GM21526 (cell line): ENCODE data around the gene FAM25G.
"Not testable (repeated sequence)": the region's sequence is repeated elsewhere in the genome, so short reads cannot be mapped to it uniquely, and the experiment has no call there.

Experiments used
- ATAC-seq: cut with Tn5 transposase; IDR thresholded peaks from one replicate; pipeline ENCODE4 v1.9.1; 2021; ENCODE audit warnings: moderate library complexity; ENCODE audit not compliant: unreplicated experiment, low FRiP score

Gene FAM25G

GRCh38 chr10:47465216-47465917, 26.1 kb downstream of the FAM25G start:
- ATAC-seq = not testable (repeated sequence)

- not testable (repeated sequence) for ATAC-seq
These were observed 28.7 kb downstream of the FAM25G start for GRCh38 chr10:47462577-47463358.

DNA sequence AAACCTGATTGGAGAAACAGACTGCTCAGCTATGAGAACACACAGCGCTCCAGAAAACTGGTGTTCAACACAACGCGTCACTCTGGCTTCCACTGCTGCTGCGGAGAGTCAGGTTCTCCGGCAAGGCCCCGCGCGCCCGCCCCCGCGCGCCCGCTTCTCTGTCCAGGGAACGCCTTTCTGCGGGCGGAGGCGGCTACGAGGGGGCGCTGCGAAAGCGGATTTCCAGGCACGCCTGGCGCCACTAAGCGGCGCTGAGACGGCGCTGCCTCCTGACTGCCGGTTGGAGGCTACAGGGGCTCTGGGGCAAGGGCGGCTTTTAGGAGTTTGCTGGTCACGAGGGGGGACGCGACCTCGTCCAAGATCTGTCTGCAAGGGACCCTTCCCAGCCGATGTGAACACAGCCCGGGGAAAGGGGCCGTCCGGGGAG, 30.2 kb downstream of the FAM25G start:
- peak; percentile 69 for ATAC-seq

- ATAC-seq = no peak
These were observed 32.9 kb downstream of the FAM25G start for GRCh38 chr10:47458466-47459154.

DNA sequence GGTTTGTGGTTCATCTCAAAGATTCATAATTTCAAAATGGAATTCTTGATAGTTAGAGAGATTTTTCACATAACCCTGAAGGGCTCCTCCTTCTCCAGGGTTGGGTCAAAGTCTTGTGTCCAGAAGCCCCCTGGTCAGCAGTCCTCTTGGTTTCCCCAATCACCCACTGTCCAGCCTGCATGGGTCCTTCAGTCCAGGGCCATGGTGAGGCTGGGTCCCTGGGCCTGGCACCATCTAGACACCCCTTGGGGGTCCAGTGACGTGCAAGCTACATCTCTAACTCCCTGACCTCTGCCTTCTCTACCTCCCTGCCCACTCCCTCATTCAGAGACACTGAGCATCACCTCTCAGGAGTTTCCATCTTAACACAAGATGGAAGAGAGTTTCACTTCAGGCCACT, 33.7 kb downstream of the FAM25G start:
- ATAC-seq = no peak

- no peak for ATAC-seq
These were observed 34.0 kb downstream of the FAM25G start for GRCh38 chr10:47457528-47457820.

DNA sequence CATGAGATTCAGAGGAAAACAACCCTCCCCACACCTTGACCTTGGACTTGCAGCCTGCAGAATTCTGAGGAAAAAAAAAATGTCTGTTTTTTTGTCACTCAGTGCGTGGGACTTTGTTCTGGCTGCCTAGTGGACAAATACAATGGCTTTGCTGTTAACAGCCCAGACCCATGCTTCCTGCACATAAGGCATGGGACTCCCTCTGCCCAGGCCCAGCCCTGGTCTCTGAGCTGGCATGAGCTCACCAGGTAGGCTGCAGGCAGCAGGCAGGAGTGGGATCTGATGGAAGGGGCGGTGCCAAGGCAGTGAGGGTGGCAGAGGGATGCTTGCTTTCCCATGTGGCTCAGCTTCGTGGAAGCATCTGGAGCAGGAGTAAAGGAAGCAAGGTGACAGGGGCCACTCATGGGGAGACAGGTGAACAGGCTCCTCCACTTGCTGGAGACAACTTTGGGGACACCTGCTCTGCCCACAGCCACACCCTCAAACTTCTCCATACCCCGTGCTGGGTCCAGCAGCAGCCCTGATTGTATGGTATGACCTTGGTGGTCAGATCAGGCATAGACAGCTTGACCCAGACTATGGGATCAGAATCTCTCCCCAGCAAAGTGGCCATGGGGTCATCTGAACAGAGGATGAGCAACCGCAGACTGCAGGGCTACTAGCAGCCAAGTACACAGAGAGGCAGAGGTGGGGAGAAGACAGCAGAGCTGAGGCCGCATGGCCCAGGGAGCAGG, 34.5 kb downstream of the FAM25G start:
- ATAC-seq = no peak

- ATAC-seq = no peak
These were observed 35.3 kb downstream of the FAM25G start for GRCh38 chr10:47456079-47456785.

- not testable (repeated sequence) for ATAC-seq
These were observed 36.0 kb downstream of the FAM25G start for GRCh38 chr10:47455350-47456078.

DNA sequence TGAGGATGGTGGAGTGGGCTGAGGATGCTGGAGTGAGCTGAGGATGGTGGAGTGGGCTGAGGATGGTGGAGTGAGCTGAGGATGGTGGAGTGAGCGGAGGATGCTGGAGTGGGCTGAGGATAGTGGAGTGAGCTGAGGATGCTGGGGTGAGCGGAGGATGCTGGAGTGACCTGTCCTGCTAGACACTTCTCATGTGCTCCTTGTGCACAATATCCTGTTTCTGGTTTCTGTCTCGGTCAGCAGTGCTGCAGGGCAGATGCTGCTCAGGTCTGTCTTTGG, 36.8 kb downstream of the FAM25G start:
- ATAC-seq = no peak

DNA sequence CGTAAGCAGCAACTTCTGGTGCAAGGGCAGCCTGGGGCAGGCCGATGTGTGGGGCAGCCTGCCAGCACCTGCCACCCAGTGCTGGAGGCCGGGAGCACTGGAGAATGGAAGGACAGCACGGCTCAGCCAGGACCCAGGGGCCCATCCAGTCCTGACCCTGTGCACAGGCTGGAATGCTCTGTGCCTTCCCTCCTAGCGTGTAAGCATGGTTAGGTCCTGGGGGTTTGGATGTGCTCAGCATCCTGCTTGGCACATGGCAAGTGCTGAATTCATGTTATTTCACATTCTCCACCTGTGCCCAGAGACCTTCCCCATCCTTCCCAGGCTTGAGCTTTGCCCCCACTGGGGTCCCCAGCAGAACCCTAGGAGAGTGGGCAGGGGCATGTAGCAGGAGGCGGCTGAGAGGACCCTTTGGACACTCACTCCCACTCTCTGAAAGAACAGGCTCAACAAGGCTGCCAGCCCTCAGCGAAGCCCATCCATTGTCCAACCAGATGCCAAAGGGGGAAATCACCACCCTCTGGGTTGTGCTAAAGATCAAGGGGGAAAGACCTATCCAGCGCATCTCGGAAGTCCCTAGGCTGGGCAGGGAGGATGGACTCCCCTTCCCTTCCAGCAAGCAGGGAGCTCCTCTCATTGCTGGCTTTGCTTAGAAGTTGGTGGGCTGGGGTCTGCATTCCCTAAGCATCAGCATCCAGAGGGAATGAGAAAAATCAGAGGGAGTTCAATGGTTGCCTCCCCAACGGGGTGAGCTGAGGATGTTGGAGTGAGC, 37.3 kb downstream of the FAM25G start:
- no peak for ATAC-seq

GRCh38 chr10:47453141-47454007, 38.1 kb downstream of the FAM25G start:
- ATAC-seq = no peak

GRCh38 chr10:47452495-47453140, 38.9 kb downstream of the FAM25G start:
- ATAC-seq = no peak

GRCh38 chr10:47451998-47452494, 39.5 kb downstream of the FAM25G start:
- no peak for ATAC-seq

DNA sequence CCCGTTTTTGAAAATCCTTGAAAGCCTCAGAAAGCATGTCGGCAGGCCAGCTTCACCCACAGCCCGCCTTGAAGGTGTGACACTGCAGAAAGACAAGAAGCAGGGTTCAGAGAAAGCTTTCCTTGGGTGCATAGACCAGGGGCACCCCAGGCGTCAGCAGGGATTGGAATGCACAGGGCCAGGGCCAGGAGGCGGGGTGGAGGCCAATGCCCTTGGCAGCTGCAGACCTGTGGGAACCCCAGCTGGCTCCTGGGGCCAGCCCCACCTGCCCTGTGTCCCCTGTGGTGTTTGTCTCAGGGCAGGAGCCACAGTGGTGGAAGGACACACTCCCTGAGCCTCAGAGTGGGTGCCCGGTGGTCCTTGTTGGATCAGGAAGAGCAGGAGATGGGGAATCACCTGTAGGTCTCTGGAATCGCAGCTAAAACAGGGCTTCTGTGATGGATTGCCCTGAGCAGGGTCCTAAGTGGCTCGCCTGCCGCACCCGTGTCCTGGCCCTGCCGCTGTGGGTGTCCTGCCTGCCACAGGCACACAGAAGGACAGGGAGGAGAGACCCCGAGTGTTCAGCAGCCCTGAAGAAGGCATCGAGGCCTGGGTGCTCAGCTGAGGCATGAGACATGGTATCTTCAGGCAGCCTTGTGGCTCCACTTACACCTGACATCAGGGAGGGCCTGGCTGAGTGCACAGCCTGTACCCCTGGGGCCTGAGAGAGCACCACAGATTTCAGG, 40.1 kb downstream of the FAM25G start:
- ATAC-seq = no peak

- ATAC-seq = no peak
These were observed 41.1 kb downstream of the FAM25G start for GRCh38 chr10:47450442-47450841.

DNA sequence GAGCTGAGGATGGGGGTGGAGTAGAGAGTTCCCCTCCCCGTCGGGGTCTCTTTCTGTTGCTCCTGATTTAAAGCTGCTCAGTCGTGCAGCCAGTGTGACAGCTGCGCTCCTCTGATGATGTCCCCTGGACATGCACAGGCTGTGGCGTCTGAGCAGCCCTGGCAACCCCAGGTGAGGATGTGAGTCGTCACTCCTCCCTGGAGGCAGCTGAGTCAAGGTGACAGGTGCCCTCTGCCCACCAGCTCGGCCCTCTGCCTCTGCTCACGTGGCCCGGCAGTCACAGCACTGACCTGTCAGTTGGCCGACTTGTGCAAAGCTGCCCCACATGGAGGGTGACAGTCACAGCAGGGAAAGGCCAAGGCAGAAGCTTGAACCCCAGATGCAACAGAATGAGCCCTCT, 41.5 kb downstream of the FAM25G start:
- ATAC-seq = no peak
